Measurements from ENCODE around the gene PLA2G4C.

The PLA2G4C gene

GRCh38 chr19:48051335-48052033 lies 59.1 kb downstream of the PLA2G4C start:
- no peak overlapping the region for H3K9ac ChIP-seq (ENCODE audit: insufficient read length, low read depth)
- no peak overlapping the region for H3K4me3 ChIP-seq (ENCODE audit: insufficient read length, low read depth)
- no peaks in the 10 kb centered on the region for H3K36me3 ChIP-seq (ENCODE audit: insufficient read depth, insufficient read length, low read length)
- peaks cover 10% of the 10 kb centered on the region; the same call in 1 of the 2 replicates for H3K9me3 ChIP-seq (ENCODE audit: insufficient read depth, low read length)
- DNase-seq (ENCODE audit: low read depth, low spot score) = no peak
- H3K4me1 ChIP-seq (ENCODE audit: insufficient read depth, insufficient read length) = no peaks in the 10 kb centered on the region
- no peaks in the 10 kb centered on the region for H3K27me3 ChIP-seq (ENCODE audit: insufficient read depth, insufficient read length)
- TF ChIP-seq ZNF274 (IDR thresholded peaks at IDR 0.05; ENCODE audit: low read depth, low read length) (no peak), SUZ12 (IDR thresholded peaks at IDR 0.05; ENCODE audit: extremely low read depth, insufficient read depth, insufficient read length) (no peak), YY1 (IDR thresholded peaks at IDR 0.05; ENCODE audit: insufficient read depth, insufficient read length) (no peak)

- H3K27me3 ChIP-seq (ENCODE audit: insufficient read depth, insufficient read length) = no peaks in the 10 kb centered on the region
- peaks cover 9% of the 10 kb centered on the region; the same call in 1 of the 2 replicates for H3K9me3 ChIP-seq (ENCODE audit: insufficient read depth, low read length)
- H3K4me3 ChIP-seq (ENCODE audit: insufficient read length, low read depth) = no peak overlapping the region
- no peak for DNase-seq (ENCODE audit: low read depth, low spot score)
- H3K4me1 ChIP-seq (ENCODE audit: insufficient read depth, insufficient read length) = no peaks in the 10 kb centered on the region
- H3K9ac ChIP-seq (ENCODE audit: insufficient read length, low read depth) = no peak overlapping the region
- H3K36me3 ChIP-seq (ENCODE audit: insufficient read depth, insufficient read length, low read length) = no peaks in the 10 kb centered on the region
- TF ChIP-seq YY1 (IDR thresholded peaks at IDR 0.05; ENCODE audit: insufficient read depth, insufficient read length) = no peak
- no peak for TF ChIP-seq SUZ12 (IDR thresholded peaks at IDR 0.05; ENCODE audit: extremely low read depth, insufficient read depth, insufficient read length)
- TF ChIP-seq ZNF274 (IDR thresholded peaks at IDR 0.05; ENCODE audit: low read depth, low read length) = no peak
Observed at GRCh38 chr19:48044561-48044960, 66.1 kb downstream of the PLA2G4C start.

GRCh38 chr19:48043675-48044258 lies 66.8 kb downstream of the PLA2G4C start, which contains the start of gene CABP5:
Gene CABP5 (minus strand): TSS chr19:48044079. CDS start chr19:48043922, 157 bp downstream.
- TF ChIP-seq SUZ12 (IDR thresholded peaks at IDR 0.05; ENCODE audit: extremely low read depth, insufficient read depth, insufficient read length) (no peak), YY1 (IDR thresholded peaks at IDR 0.05; ENCODE audit: insufficient read depth, insufficient read length) (no peak), ZNF274 (IDR thresholded peaks at IDR 0.05; ENCODE audit: low read depth, low read length) (no peak)
- no peaks in the 10 kb centered on the region for H3K27me3 ChIP-seq (ENCODE audit: insufficient read depth, insufficient read length)
- H3K36me3 ChIP-seq (ENCODE audit: insufficient read depth, insufficient read length, low read length) = no peaks in the 10 kb centered on the region
- no peak for DNase-seq (ENCODE audit: low read depth, low spot score)
- no peak within 1 kb of the TSS for H3K4me3 ChIP-seq (ENCODE audit: insufficient read length, low read depth)
- no peaks in the 10 kb centered on the region for H3K4me1 ChIP-seq (ENCODE audit: insufficient read depth, insufficient read length)
- peaks cover 9% of the 10 kb centered on the region; the same call in 1 of the 2 replicates for H3K9me3 ChIP-seq (ENCODE audit: insufficient read depth, low read length)
- no peak within 1 kb of the TSS for H3K9ac ChIP-seq (ENCODE audit: insufficient read length, low read depth)

- peaks cover 10% of the 10 kb centered on the region; the same call in 1 of the 2 replicates for H3K9me3 ChIP-seq (ENCODE audit: insufficient read depth, low read length)
- H3K9ac ChIP-seq (ENCODE audit: insufficient read length, low read depth) = no peak overlapping the region
- no peak for DNase-seq (ENCODE audit: low read depth, low spot score)
- no peaks in the 10 kb centered on the region for H3K27me3 ChIP-seq (ENCODE audit: insufficient read depth, insufficient read length)
- TF ChIP-seq SUZ12 (IDR thresholded peaks at IDR 0.05; ENCODE audit: extremely low read depth, insufficient read depth, insufficient read length) (no peak), ZNF274 (IDR thresholded peaks at IDR 0.05; ENCODE audit: low read depth, low read length) (no peak), YY1 (IDR thresholded peaks at IDR 0.05; ENCODE audit: insufficient read depth, insufficient read length) (no peak)
- no peaks in the 10 kb centered on the region for H3K36me3 ChIP-seq (ENCODE audit: insufficient read depth, insufficient read length, low read length)
- H3K4me1 ChIP-seq (ENCODE audit: insufficient read depth, insufficient read length) = no peaks in the 10 kb centered on the region
- H3K4me3 ChIP-seq (ENCODE audit: insufficient read length, low read depth) = no peak overlapping the region
Observed at GRCh38 chr19:48041877-48042580, 68.6 kb downstream of the PLA2G4C start.

- H3K9me3 ChIP-seq (ENCODE audit: insufficient read depth, low read length) = peaks cover 11% of the 10 kb centered on the region; the same call in 1 of the 2 replicates
- H3K9ac ChIP-seq (ENCODE audit: insufficient read length, low read depth) = no peak overlapping the region
- H3K4me3 ChIP-seq (ENCODE audit: insufficient read length, low read depth) = no peak overlapping the region
- no peak for TF ChIP-seq YY1 (IDR thresholded peaks at IDR 0.05; ENCODE audit: insufficient read depth, insufficient read length)
- TF ChIP-seq ZNF274 (IDR thresholded peaks at IDR 0.05; ENCODE audit: low read depth, low read length) = no peak
- no peak for TF ChIP-seq SUZ12 (IDR thresholded peaks at IDR 0.05; ENCODE audit: extremely low read depth, insufficient read depth, insufficient read length)
- H3K36me3 ChIP-seq (ENCODE audit: insufficient read depth, insufficient read length, low read length) = no peaks in the 10 kb centered on the region
- H3K4me1 ChIP-seq (ENCODE audit: insufficient read depth, insufficient read length) = no peaks in the 10 kb centered on the region
- DNase-seq (ENCODE audit: low read depth, low spot score) = no peak
- H3K27me3 ChIP-seq (ENCODE audit: insufficient read depth, insufficient read length) = no peaks in the 10 kb centered on the region
Observed at GRCh38 chr19:48036765-48037164, 73.9 kb downstream of the PLA2G4C start.

GRCh38 chr19:48033604-48034003 lies 77.0 kb downstream of the PLA2G4C start:
- DNase-seq (ENCODE audit: low read depth, low spot score) = no peak

GRCh38 chr19:48030073-48030472 lies 80.5 kb downstream of the PLA2G4C start:
- DNase-seq (ENCODE audit: low read depth, low spot score) = no peak
- H3K9ac ChIP-seq (ENCODE audit: insufficient read length, low read depth) = no peak overlapping the region
- no peak for TF ChIP-seq ZNF274 (IDR thresholded peaks at IDR 0.05; ENCODE audit: low read depth, low read length)
- no peak for TF ChIP-seq SUZ12 (IDR thresholded peaks at IDR 0.05; ENCODE audit: extremely low read depth, insufficient read depth, insufficient read length)
- no peak for TF ChIP-seq YY1 (IDR thresholded peaks at IDR 0.05; ENCODE audit: insufficient read depth, insufficient read length)
- no peaks in the 10 kb centered on the region for H3K36me3 ChIP-seq (ENCODE audit: insufficient read depth, insufficient read length, low read length)
- H3K9me3 ChIP-seq (ENCODE audit: insufficient read depth, low read length) = no peaks in the 10 kb centered on the region
- no peaks in the 10 kb centered on the region for H3K4me1 ChIP-seq (ENCODE audit: insufficient read depth, insufficient read length)
- no peak overlapping the region for H3K4me3 ChIP-seq (ENCODE audit: insufficient read length, low read depth)
- no peaks in the 10 kb centered on the region for H3K27me3 ChIP-seq (ENCODE audit: insufficient read depth, insufficient read length)

More at GRCh38 chr19:48033604-48034003, 77.0 kb downstream of the PLA2G4C start:
- H3K4me3 ChIP-seq (ENCODE audit: insufficient read length, low read depth) = no peak overlapping the region
- H3K4me1 ChIP-seq (ENCODE audit: insufficient read depth, insufficient read length) = no peaks in the 10 kb centered on the region
- H3K27me3 ChIP-seq (ENCODE audit: insufficient read depth, insufficient read length) = no peaks in the 10 kb centered on the region
- TF ChIP-seq YY1 (IDR thresholded peaks at IDR 0.05; ENCODE audit: insufficient read depth, insufficient read length) (no peak), ZNF274 (IDR thresholded peaks at IDR 0.05; ENCODE audit: low read depth, low read length) (no peak), SUZ12 (IDR thresholded peaks at IDR 0.05; ENCODE audit: extremely low read depth, insufficient read depth, insufficient read length) (no peak)
- no peaks in the 10 kb centered on the region for H3K36me3 ChIP-seq (ENCODE audit: insufficient read depth, insufficient read length, low read length)
- peaks cover 11% of the 10 kb centered on the region; the same call in 1 of the 2 replicates for H3K9me3 ChIP-seq (ENCODE audit: insufficient read depth, low read length)
- no peak overlapping the region for H3K9ac ChIP-seq (ENCODE audit: insufficient read length, low read depth)

Data from NT2/D1 (cell line).